ELF-1 (cell line): Measurements from ENCODE around the gene PTPA.

Experiments
- DNase-seq: peaks from one replicate; pipeline ENCODE4 v3.0.0-alpha.2; 2016; ENCODE audit warnings: low read depth, low spot score

Gene PTPA

DNA sequence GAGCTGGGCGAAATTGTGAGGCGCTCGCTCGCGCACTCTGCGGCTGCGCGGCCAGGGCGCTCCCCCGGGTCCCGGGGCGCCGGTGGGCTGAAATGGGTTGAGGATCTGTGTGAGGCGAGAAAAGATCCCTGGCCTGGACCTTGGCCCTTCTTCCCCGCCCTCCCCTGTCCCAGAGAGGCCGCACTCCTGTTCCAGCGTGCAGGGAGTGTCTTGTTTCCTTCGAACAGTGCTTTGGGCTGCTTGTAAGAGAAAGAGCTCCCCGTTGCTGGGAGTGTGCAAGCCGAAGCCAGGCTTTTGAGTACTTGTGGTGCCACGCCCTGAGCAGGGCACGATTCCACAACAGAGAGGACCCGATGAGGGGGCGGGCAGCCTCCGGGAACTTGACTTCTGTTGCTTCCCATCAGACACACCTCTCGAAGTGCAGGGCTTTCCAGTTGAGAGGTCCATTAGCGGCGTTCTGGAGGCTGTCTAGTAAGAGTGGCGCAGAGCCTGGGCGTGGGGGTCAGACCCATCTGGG, 29.8 kb upstream of the PTPA start:
- no peak for DNase-seq

DNA sequence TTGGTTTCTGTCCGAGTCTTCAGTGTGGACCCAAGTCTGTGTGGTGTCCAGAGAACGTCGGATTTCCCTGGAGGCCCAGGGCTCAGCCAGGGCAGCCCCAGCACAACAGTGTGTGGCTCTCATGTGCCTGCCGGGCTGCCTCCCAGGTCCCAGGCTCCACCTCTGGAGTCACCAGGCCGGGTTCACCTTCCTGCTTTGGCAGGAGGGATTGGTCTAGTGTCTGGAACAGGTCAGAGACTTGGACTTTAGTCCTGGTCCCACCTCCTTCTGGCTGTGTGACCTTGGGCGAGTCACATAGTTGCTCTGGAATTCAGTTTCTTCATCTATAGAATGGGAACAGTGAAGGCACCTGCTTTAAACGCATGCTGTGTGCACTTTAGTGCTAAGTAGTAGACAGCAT, 27.1 kb upstream of the PTPA start:
- DNase-seq, result no peak

DNA sequence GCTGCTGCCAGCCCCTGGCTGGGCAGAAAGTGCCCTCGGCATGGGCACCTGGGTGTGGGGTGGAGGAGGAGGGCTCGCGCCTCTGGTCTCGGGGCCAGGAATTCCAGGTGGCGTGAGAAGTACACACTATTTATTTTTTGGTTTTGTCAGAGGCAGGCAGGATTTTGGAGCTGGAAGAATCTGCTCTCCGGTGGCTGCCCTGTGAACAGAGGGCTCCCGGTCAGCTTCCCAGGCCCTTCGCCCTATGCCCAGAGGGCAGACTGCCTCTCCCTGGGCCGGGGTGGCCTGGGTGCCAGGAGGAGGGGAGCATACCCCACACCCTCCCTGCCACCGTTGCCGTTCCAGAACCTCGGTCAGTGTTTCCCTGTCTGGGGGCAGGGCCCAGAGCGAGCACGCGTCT, 22.0 kb upstream of the PTPA start:
- DNase-seq, result no peak

DNA sequence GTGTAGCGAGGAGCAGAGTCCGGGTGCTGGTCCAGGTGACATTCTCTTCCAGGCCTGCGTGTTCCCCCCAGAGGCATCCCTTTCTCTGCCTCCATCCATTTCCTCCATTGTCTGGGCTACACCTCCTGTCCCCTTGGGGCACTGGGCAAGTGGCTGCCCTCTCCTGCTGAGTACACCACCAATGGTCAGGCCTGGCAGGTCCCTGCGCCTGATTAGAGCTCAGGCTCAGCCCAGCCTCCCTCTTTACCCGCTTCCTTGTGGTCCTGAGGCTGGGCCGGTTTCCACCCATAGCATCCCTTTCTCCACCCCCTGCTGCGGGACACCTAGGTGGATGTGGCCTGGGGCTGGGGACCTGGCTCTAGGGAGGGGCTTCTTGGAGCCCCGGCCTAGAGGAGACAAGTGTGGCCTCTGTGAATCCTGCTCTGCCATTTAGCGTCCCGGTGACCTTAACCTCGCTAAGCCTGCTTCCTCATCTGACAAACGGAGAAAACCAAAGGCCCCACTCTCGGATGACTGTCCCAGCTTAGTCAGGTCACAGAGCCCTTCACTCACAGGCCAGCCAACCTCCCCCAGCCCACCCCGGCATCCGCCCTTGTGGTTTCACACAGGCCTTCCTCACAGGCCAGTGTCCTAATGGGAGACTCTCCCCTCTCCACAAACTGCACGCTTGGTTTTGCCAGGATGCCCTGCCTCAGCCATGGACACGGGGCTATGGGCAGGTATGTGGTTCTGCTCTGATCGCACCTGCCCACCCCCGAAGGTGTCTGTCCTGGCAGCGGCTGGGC, 17.4 kb upstream of the PTPA start:
- peak; percentile 25 for DNase-seq

DNA sequence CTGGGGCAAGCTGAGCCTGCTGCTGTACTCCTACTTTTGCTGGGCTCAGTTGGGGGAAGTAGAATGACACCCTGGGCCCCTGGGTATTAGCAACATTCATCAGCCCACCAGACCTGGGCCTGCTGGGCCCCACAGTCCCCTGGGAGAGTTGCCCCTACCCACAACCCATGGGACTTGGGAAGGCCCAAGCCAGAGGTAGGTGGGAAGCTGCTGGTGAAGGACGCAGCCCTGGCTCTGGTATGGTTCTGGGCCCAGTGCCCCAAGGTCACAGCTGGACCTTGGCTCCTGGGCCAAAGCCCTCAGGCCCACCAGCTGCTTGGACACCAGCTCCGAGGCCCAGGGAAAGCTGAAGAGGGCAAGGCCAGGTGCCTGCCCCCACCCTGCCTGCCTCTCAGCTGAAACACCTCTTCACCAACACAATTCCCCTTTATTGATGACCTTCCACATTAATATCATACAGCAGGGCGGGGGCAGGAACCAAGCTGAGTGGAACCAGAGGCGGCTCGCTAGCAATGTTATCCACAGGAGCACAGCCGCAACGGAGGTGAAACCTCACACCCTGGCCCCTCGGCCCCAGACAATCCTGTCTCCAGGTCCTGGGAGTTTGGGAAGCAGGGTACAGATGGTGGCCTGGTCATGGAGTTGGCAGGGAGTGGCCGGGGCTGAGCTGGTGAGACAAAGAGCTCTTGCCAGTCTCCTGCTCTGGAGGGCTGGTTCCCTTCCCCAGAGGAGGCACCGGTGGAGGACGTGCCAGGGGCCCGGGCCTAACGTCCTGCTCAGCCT, 16.6 kb upstream of the PTPA start:
- no peak for DNase-seq

DNA sequence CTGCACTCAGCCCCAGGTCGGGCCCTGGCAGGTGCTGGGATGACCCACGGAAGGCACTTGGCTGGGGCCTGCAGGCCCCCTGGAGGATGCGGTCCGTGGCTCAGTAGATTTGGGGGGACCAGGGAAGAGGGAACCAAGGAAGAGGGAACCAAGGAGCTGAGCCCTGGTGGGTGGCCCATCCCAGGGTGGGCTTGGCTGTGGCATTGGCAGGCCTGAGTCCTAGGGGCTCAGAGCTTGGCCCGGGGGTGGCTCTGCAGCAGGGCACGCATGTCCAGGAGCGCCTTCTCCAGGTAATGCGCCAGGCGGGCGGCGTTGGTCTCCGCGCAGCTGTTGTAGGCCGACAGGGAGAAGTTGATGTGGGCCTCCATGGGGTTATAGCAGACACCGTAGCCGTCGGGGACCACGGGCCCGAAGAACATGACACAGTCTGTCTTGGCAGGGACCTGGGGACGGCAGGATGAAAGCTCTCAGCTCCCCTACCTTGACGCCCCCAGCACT, 16.0 kb upstream of the PTPA start:
- no peak for DNase-seq

DNA sequence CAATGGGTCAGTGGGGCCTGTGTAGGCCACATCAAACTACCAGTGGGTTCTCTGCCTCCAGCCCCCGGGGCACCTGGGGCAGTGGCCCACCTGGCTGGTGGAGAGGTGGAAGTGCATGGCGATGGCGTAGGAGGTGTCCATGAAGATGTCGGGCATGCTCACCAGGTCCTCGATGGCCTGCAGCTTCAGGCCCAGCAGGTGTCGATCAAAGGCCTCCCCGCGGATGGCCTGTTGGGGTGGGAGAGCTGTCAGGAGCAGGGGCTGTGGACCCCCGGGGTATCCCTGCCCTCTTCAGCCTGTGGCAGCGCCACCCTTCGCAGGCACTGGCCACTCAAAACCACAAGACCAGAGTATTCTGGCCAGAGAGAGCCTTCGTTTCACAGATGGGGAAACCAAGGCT, 15.3 kb upstream of the PTPA start:
- DNase-seq, result no peak

DNA sequence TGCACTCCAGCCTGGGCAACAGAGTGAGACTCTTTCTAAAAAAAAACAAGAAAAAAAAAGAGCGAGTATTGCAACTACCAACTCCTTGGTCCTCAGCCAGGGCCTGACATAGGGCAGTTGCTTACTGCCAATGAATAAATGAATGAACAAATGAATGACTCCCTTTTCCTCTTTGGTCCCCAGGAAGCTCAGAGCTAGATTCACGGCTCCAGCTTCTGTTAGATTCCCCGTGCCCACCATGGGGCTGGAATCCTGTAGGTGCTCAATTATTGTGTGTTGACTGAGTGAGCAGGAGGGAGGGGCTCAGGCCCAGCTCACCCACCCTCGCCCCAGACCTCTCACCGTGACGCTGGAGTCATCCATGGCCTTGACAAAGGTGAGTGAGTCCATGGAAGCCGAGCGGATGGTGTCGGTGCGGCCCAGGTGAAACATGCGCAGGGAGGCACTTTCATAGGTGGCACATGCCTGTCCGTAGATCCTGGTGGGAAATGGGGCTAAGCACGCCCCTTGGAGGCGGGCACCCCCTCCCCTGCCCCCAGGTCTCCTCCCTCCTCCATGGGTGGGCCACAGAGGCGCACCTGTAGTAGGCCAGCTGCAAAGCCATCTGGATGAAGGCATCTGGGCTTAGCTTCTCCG, 13.4 kb upstream of the PTPA start:
- DNase-seq, result no peak

DNA sequence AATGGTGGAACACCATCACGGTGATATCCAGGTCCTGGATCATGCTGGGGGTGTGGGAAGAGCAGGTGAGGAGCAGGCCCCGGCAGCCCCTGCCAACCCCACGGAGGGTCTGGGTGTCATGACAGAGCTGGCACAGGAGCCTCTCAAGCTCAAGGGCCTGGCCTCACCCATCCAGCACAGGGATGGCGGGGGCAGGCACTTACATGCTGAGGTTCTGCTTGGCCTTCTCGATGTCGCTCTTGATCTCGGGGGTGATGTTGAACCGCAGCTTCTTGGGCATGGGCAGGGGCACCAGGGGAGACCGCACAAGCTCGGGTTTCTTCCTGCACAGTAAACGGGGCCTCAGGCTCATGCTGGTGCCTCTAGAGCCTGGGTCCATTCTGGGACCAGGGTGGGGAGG, 12.9 kb upstream of the PTPA start:
- DNase-seq, result no peak

DNA sequence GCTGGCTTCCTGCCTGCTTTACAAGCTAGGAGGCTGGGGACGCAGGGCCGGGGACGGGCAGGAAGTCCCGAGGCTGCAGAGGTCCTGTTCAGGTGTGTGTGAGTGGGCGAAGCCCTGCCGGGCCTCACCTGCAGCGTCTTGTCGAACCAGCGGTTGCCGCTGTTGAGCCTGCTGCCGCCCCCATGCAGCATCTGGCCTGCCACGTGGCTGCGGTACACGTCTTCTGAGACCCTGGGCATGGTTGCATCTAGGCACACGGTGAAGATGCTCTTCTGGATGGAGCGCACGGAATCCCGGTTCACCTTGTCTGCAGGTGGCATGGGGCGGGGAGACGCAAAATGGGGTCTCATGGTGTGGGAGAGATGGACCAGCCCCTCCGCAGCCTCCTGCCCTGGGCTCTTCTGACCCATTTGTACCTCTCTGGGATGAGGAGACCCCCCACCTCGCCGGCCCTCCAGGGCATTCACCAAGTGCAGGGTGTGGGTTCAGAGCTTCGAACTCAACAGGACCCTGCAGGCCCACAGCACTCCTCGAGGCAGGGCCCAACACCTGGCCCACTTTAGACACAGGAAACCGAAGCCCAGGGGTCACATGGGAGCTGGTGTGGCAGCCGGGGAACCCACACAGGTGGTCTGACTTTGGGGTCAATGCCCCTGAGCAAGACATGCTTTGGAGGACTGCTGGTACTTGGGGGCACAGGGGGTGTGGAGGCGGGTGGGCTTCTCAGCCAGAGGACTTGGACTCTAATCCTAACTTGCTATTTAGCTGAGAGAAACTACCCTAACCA, 10.6 kb upstream of the PTPA start:
- peak; percentile 49 for DNase-seq

DNA sequence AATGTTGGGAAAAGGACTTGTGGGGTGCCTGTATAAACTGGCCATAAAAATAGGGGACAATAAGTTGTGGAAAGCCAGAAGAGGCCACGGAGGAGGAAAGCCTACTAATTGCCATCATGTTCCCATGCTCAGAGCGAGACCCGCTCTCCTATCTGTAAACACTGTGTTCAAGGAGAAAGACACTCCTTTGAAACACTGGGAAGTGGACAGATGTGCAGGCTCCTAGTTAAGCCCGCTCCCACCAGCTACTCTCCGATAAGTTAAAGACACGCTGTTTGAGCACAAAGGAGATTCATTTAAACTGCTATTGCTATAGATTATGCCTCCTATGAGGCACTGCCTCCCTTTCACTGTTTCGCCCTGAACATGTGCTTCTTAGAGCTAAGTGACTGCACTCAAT, 9.9 kb upstream of the PTPA start:
- no peak for DNase-seq

DNA sequence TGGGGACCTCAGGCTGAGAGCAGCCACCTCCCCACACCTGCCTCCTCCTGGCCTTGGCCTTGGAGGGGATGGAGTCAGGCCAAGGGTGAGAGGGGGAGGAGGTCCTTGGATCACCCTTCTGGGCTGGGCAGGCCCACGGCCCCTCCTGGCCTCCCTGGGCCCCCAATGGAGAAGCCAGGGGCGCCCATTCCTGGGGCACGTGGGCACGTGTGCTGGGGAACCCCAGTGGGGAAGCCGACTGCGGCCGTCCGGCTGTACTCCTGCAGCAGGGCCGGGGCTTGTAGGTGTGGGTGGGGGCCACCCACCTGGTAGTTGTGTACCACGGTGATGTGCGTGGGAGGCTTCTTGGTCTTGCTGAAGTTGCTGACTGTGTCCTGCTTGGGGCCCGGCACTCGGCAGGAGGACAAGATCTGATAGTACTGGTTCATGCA, 9.1 kb upstream of the PTPA start:
- DNase-seq, result no peak

DNA sequence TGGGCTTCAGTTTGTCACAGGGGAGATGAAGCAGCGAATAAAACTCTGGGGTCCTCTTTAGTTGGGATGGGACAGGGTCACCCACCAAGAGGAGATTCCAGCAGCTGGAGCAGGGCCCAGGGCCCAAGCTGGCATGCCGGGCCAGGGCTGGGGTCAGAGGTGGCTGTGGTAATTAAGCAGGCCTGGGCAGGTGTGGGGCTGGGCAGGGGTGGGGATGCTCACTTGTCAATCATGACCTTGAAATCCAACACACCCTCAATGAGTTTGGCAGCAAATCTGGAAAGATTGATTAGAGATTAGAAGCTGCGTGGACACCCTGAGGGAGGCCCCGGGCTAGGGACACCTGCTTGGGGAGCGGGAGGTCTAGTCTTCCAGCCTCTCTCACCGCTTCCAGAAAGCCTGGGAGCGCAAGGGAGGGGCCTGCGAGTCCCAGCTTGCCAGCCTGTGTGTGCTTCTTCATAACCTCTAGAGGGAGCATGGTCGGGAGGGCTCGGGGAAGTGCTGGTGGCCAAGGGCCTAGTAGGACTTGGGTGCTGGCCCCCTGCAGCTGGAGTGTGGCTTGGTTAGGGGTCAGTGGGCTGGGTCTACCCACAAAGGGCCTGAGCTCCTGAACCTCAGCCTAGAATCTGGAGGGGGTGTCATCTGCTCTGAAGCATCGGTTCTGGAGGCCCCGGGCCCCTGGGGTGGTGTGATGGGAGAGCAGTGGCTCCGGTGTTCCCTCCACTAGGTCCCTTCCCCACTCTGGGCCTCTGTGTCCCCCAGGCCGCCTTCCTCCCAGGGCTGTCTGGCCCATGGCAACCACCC, 8.2 kb upstream of the PTPA start:
- DNase-seq, result peak; percentile 79

DNA sequence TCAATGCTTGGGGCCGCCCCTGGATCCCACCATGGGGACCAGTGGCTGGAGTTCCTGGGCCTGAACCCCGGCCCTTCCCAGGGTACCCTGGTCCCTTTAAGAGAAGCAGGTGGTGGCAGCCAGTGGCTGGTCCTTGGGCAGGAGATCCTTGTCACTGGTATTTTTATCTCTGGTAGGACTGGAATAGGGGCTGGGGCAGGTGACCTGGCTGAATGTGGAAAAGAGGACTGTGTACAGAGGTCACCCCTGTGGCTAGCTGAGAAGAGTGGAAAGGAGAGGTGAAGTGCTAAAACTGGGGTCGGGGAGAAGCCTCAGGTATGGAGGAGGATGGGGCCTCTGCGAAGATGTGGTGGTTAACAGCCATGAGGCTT, 7.6 kb upstream of the PTPA start:
- DNase-seq, result no peak

DNA sequence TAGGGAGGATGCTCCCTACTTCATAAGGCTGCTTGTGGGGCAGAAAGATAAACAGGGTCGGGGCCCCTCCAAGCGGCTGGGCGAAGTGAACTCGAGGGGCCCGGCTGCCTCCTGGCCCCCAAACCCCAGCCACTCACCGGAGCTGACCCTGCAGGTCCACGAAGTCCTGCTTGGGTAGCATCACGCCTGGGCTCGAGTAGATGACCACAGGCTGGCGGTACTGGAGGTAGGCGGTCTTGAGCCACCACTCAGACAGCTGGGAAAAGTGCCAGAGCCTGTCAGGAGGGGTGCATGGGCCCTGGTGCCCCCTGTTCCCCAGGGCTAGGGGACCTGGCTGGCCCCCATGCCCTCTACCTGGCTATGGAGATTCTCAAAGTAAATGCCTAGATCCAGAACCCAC, 7.2 kb upstream of the PTPA start:
- no peak for DNase-seq

DNA sequence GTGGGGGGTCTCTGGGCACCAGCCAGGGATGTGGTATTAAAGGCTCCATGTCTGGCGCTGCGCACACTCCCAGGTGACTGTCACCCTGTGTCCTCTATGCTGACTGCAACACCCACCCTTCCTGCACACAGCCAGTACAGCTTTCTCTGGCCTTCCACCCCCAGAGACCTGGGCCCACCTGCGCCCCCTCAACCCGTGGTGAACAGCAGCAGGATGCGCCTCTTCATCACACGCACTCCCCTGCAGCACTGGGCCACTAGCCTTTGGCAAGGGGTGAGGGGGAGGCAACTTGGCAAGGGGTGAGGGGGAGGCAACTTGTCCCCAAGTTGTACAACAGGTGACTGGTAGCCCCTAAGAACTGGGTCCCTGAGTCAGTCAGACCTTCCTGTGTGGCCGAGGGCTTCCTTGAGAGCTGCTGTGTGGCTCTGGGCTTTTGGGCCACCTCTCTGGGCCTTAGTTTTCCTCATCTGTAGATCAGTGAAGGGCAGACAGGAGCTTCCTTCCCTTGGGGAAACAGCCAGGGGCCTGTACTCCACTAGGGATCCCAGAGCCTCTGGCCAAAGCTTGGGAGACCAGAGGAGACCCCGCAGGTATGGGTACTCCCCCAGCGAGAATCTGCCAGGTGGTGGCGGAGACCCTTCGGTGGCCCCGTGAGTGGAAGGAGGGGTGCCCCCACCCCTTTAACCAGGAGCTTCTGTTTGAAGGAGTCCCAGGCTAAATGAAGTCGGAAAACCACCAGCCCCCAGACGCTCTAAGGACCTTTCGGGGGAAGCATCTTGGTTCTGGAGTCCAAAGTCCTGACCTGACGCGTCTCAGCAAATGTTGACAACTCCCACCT, 5.1 kb upstream of the PTPA start:
- no peak for DNase-seq

DNA sequence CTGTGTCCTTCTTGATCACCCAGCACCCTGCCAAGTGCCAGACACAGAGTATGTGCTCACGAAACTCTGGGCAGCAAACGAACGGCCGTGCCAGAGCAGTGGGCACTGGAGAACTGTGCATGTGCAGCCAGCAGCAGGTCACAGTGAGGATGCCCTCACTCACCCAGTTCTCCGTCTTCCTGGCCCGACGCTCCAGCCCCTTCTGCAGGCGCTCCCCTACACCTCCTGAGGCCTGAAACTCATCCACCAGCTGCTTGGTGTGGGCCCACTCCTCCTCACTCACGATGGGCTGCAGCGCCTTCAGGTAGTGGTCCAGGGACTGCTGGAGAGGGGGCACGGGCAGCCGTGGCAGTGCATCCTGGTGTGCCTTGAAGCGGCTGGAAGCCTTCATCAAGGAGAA, 3.6 kb upstream of the PTPA start:
- no peak for DNase-seq

DNA sequence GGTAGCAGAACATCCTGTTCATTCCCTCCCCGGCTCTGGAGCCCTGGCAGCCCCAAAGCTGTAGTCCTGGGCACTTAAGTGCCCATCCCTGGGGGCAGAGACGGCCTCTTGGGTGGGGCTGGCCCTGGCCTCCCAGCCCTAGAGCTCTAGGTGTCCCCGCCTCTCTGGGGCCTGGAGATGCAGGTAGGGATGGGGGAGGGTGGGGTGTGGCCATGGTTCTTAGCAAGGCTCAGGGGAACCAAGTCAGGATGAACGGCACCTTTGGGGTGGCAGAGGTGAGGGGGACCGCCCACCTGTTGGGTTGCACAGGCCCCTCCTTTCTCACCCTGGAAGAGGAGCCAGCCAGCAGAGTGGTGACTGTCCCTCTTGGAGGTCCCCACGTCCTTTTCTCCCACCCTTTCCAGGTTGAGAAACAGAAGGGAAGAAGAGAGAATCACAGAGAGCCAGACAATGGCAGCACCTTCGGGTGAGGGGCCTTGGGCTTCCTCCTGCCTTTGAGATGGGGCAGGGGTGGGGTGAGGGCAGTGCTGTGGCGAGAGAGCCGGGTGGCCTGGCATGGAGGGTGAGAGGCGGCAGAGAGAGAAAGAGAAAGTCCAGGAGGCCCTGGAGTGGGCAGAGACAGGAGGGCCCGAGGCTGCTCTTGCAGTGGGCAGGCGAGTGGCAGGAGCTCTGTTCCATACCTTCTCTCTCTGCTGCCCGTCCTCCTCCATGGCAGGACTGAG, 3.0 kb upstream of the PTPA start:
- no peak for DNase-seq
